OCI-LY1 (cell line): Measurements from ENCODE around the gene SAYSD1.

Experiments
- CTCF ChIP-seq: fragments of 200-600 bp; sonication (generic), shearing (Covaris generic); IDR thresholded peaks from 2 replicates; pipeline ENCODE4 v1.5.1; 2017; ENCODE audit warnings: mild to moderate bottlenecking, antibody characterized with exemption, low read length, moderate library complexity, mixed read lengths
- EZH2 ChIP-seq: fragments of 200-600 bp; sonication (generic), shearing (Covaris generic); IDR thresholded peaks from 2 replicates; pipeline ENCODE4 v1.8.0; 2017; ENCODE audit warnings: borderline replicate concordance, mixed run types, mild to moderate bottlenecking, antibody characterized with exemption, low read length, moderate library complexity, mixed read lengths

GRCh38 chr6:39095578-39095977, 19.4 kb downstream of the SAYSD1 start:
- TF ChIP-seq CTCF (no peak), EZH2 (no peak)
